Stimulated activated memory B cell treated with anti-CD40 and anti-IgM and Interleukin-4, amounts not matched to agents 10 μg/mL and 1 μg/mL and 100 μg/mL, for 72 hours (primary cell): ENCODE data around the gene ZFHX3.

Source experiments
- ATAC-seq: fragments of 150-1000 bp; cut with Tn5 transposase; 2 replicates; pipeline ENCODE4 v1.10.0; 2021
- H3K27ac Mint-ChIP-seq: one replicate; pipeline ENCODE4 v1.8.0; 2022; ENCODE audit warnings: mild to moderate bottlenecking, mixed read lengths
- H3K27me3 Mint-ChIP-seq: one replicate; pipeline ENCODE4 v1.8.0; 2022; ENCODE audit warnings: mixed read lengths
- H3K36me3 Mint-ChIP-seq: one replicate; pipeline ENCODE4 v1.8.0; 2022; ENCODE audit warnings: mixed read lengths
- H3K4me1 Mint-ChIP-seq: one replicate; pipeline ENCODE4 v1.8.0; 2022; ENCODE audit warnings: mixed read lengths
- H3K4me3 Mint-ChIP-seq: one replicate; pipeline ENCODE4 v1.8.0; 2022; ENCODE audit warnings: mild to moderate bottlenecking, moderate library complexity, mixed read lengths
- H3K9me3 Mint-ChIP-seq: one replicate; pipeline ENCODE4 v1.8.0; 2022; ENCODE audit warnings: mixed read lengths

The ZFHX3 gene

GRCh38 chr16:72793716-72794115 is 254.2 kb downstream of the ZFHX3 start:
- no peak for ATAC-seq
- Mint-ChIP-seq H3K4me3 (no peak overlapping the region), H3K36me3 (peaks cover 42% of the 10 kb centered on the region), H3K27ac (no peak overlapping the region), H3K9me3 (no peaks in the 10 kb centered on the region), H3K4me1 (no peaks in the 10 kb centered on the region), H3K27me3 (no peaks in the 10 kb centered on the region)

- ATAC-seq = no peak
Observed at GRCh38 chr16:72793017-72793416, 254.9 kb downstream of the ZFHX3 start.

GRCh38 chr16:72791786-72792185 is 256.1 kb downstream of the ZFHX3 start:
- H3K27me3 Mint-ChIP-seq = peaks cover 17% of the 10 kb centered on the region
- no peaks in the 10 kb centered on the region for H3K9me3 Mint-ChIP-seq
- peaks cover 15% of the 10 kb centered on the region for H3K4me1 Mint-ChIP-seq
- H3K36me3 Mint-ChIP-seq = peaks cover 26% of the 10 kb centered on the region
- no peak overlapping the region for H3K27ac Mint-ChIP-seq
- ATAC-seq = no peak
- no peak overlapping the region for H3K4me3 Mint-ChIP-seq

More at GRCh38 chr16:72793017-72793416, 254.9 kb downstream of the ZFHX3 start:
- Mint-ChIP-seq H3K27ac (no peak overlapping the region), H3K36me3 (peaks cover 38% of the 10 kb centered on the region), H3K9me3 (no peaks in the 10 kb centered on the region), H3K4me3 (no peak overlapping the region), H3K4me1 (peaks cover 3% of the 10 kb centered on the region), H3K27me3 (peaks cover 5% of the 10 kb centered on the region)

GRCh38 chr16:72789921-72790320 is 258.0 kb downstream of the ZFHX3 start:
- Mint-ChIP-seq H3K4me1 (peaks cover 15% of the 10 kb centered on the region), H3K9me3 (no peaks in the 10 kb centered on the region), H3K4me3 (no peak overlapping the region), H3K27ac (no peak overlapping the region), H3K36me3 (peaks cover 18% of the 10 kb centered on the region), H3K27me3 (peaks cover 28% of the 10 kb centered on the region)
- no peak for ATAC-seq

GRCh38 chr16:72789465-72789864 is 258.5 kb downstream of the ZFHX3 start:
- H3K4me3 Mint-ChIP-seq = no peak overlapping the region
- ATAC-seq = no peak
- H3K9me3 Mint-ChIP-seq = no peaks in the 10 kb centered on the region
- H3K27me3 Mint-ChIP-seq = peaks cover 28% of the 10 kb centered on the region
- peaks cover 15% of the 10 kb centered on the region for H3K4me1 Mint-ChIP-seq
- H3K36me3 Mint-ChIP-seq = peaks cover 13% of the 10 kb centered on the region
- no peak overlapping the region for H3K27ac Mint-ChIP-seq

GRCh38 chr16:72788269-72788809 is 259.6 kb downstream of the ZFHX3 start:
- peak overlapping the region; percentile 90 for H3K27ac Mint-ChIP-seq

GRCh38 chr16:72787514-72788268 is 260.2 kb downstream of the ZFHX3 start:
- Mint-ChIP-seq H3K27me3 (peaks cover 28% of the 10 kb centered on the region), H3K4me1 (peaks cover 15% of the 10 kb centered on the region), H3K9me3 (no peaks in the 10 kb centered on the region), H3K4me3 (peak overlapping the region; percentile 79), H3K36me3 (peaks cover 8% of the 10 kb centered on the region), H3K27ac (peak overlapping the region; percentile 90)
- peak; percentile 93 for ATAC-seq

More at GRCh38 chr16:72788269-72788809, 259.6 kb downstream of the ZFHX3 start:
- peaks cover 28% of the 10 kb centered on the region for H3K27me3 Mint-ChIP-seq
- no peak for ATAC-seq
- peaks cover 13% of the 10 kb centered on the region for H3K36me3 Mint-ChIP-seq
- peaks cover 15% of the 10 kb centered on the region for H3K4me1 Mint-ChIP-seq
- no peaks in the 10 kb centered on the region for H3K9me3 Mint-ChIP-seq
- peak overlapping the region; percentile 78 for H3K4me3 Mint-ChIP-seq

GRCh38 chr16:72787130-72787513 is 260.8 kb downstream of the ZFHX3 start:
- peaks cover 15% of the 10 kb centered on the region for H3K4me1 Mint-ChIP-seq
- H3K27ac Mint-ChIP-seq = peak overlapping the region; percentile 90
- ATAC-seq = no peak
- H3K9me3 Mint-ChIP-seq = no peaks in the 10 kb centered on the region
- peaks cover 28% of the 10 kb centered on the region for H3K27me3 Mint-ChIP-seq
- peak overlapping the region; percentile 79 for H3K4me3 Mint-ChIP-seq
- H3K36me3 Mint-ChIP-seq = peaks cover 8% of the 10 kb centered on the region

GRCh38 chr16:72786606-72787005 is 261.3 kb downstream of the ZFHX3 start:
- Mint-ChIP-seq H3K27me3 (peaks cover 28% of the 10 kb centered on the region), H3K27ac (peak overlapping the region; percentile 90), H3K36me3 (peaks cover 8% of the 10 kb centered on the region), H3K4me3 (peak overlapping the region; percentile 41), H3K9me3 (no peaks in the 10 kb centered on the region), H3K4me1 (peaks cover 15% of the 10 kb centered on the region)
- no peak for ATAC-seq

GRCh38 chr16:72785886-72786285 is 262.0 kb downstream of the ZFHX3 start:
- H3K4me1 Mint-ChIP-seq = peaks cover 15% of the 10 kb centered on the region
- H3K27ac Mint-ChIP-seq = peak overlapping the region; percentile 35
- no peak overlapping the region for H3K4me3 Mint-ChIP-seq
- peaks cover 28% of the 10 kb centered on the region for H3K27me3 Mint-ChIP-seq
- H3K36me3 Mint-ChIP-seq = peaks cover 8% of the 10 kb centered on the region
- no peaks in the 10 kb centered on the region for H3K9me3 Mint-ChIP-seq
- ATAC-seq = no peak

- no peak overlapping the region for H3K4me3 Mint-ChIP-seq
- no peaks in the 10 kb centered on the region for H3K9me3 Mint-ChIP-seq
- H3K27ac Mint-ChIP-seq = peak overlapping the region; percentile 35
- peaks cover 15% of the 10 kb centered on the region for H3K4me1 Mint-ChIP-seq
- peaks cover 28% of the 10 kb centered on the region for H3K27me3 Mint-ChIP-seq
- peaks cover 8% of the 10 kb centered on the region for H3K36me3 Mint-ChIP-seq
- no peak for ATAC-seq
Observed at GRCh38 chr16:72785171-72785570, 262.8 kb downstream of the ZFHX3 start.

GRCh38 chr16:72783716-72784318 is 264.1 kb downstream of the ZFHX3 start:
- ATAC-seq = no peak
- Mint-ChIP-seq H3K36me3 (peaks cover 8% of the 10 kb centered on the region), H3K9me3 (no peaks in the 10 kb centered on the region), H3K27ac (no peak overlapping the region), H3K4me3 (no peak overlapping the region), H3K27me3 (peaks cover 28% of the 10 kb centered on the region), H3K4me1 (peaks cover 15% of the 10 kb centered on the region)

- Mint-ChIP-seq H3K9me3 (peaks cover 4% of the 10 kb centered on the region), H3K27ac (no peak overlapping the region), H3K4me1 (no peaks in the 10 kb centered on the region), H3K27me3 (no peaks in the 10 kb centered on the region), H3K4me3 (no peak overlapping the region), H3K36me3 (peaks cover 10% of the 10 kb centered on the region)
- no peak for ATAC-seq
Observed at GRCh38 chr16:72769876-72770275, 278.1 kb downstream of the ZFHX3 start.

- Mint-ChIP-seq H3K4me3 (no peak overlapping the region), H3K36me3 (peaks cover 10% of the 10 kb centered on the region), H3K27me3 (no peaks in the 10 kb centered on the region), H3K27ac (no peak overlapping the region), H3K4me1 (no peaks in the 10 kb centered on the region), H3K9me3 (peaks cover 4% of the 10 kb centered on the region)
- ATAC-seq = no peak
Observed at GRCh38 chr16:72768591-72768990, 279.3 kb downstream of the ZFHX3 start.

GRCh38 chr16:72766506-72766905 is 281.4 kb downstream of the ZFHX3 start:
- ATAC-seq = no peak

More at GRCh38 chr16:72766506-72766905, 281.4 kb downstream of the ZFHX3 start:
- Mint-ChIP-seq H3K9me3 (peaks cover 4% of the 10 kb centered on the region), H3K36me3 (peaks cover 7% of the 10 kb centered on the region), H3K27me3 (no peaks in the 10 kb centered on the region), H3K4me3 (no peak overlapping the region), H3K27ac (no peak overlapping the region), H3K4me1 (no peaks in the 10 kb centered on the region)
